ENCODE measurements around the gene PTX3.

DNA sequence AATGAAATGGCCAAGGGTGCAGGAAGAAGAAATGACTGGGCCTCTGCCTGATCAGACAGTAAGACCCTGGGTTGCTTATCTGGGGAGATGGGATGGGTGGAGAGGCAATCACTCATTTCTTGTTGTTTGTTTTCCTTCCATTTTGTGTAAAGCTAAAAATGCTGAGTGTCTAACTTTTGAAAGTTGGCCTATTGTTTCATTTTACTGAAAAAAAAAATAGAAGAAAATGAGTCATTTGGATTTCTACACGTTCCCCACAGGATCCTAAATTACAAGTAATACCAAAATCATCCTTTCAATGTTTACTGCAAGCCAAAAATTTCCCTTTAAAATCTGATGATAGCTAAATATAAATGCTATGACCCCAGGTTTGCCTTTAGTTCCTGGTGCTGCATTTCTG lies 30.6 kb downstream of the PTX3 start:
- TF ChIP-seq, protein P1, sequence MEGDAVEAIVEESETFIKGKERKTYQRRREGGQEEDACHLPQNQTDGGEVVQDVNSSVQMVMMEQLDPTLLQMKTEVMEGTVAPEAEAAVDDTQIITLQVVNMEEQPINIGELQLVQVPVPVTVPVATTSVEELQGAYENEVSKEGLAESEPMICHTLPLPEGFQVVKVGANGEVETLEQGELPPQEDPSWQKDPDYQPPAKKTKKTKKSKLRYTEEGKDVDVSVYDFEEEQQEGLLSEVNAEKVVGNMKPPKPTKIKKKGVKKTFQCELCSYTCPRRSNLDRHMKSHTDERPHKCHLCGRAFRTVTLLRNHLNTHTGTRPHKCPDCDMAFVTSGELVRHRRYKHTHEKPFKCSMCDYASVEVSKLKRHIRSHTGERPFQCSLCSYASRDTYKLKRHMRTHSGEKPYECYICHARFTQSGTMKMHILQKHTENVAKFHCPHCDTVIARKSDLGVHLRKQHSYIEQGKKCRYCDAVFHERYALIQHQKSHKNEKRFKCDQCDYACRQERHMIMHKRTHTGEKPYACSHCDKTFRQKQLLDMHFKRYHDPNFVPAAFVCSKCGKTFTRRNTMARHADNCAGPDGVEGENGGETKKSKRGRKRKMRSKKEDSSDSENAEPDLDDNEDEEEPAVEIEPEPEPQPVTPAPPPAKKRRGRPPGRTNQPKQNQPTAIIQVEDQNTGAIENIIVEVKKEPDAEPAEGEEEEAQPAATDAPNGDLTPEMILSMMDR (IDR thresholded peaks at IDR 0.05) = no peak
- TF ChIP-seq POLR2AphosphoS5 (IDR thresholded peaks at IDR 0.05) (no peak), EP300 (IDR thresholded peaks at IDR 0.05) (no peak)

Measured in esophagus muscularis mucosa (tissue), 4 donors.